Mucosa of descending colon (tissue), 3 donors: ENCODE measurements around the gene WDR1. TPM values are rescaled to one million over a fixed set of nuclear protein-coding genes. Genes with fewer than 3 reads are reported as not detected.
A peak's percentile ranks its signal among the peaks of the same experiment; 100 is the strongest.

Experiments
- ATAC-seq: fragments of 200-7000 bp; cut with Tn5 transposase; one replicate; pipeline ENCODE4 v1.9.1; 2020; ENCODE audit warnings: mild to moderate bottlenecking, moderate library complexity
- DNase-seq, 3 donors: peaks; one replicate each; pipeline ENCODE4 v3.0.0-alpha.2; 2020
- H3K36me3 ChIP-seq: fragments of 200-600 bp; one replicate; pipeline ENCODE4 v1.8.0; 2021; ENCODE audit warnings: low read depth, mild to moderate bottlenecking
- H3K4me1 ChIP-seq: fragments of 200-600 bp; one replicate; pipeline ENCODE4 v1.8.0; 2021; ENCODE audit warnings: low read depth, mild to moderate bottlenecking
- H3K4me3 ChIP-seq: fragments of 200-600 bp; one replicate; pipeline ENCODE4 v1.8.0; 2021; ENCODE audit warnings: mild to moderate bottlenecking
- H3K9me3 ChIP-seq: fragments of 200-600 bp; one replicate; pipeline ENCODE4 v1.8.0; 2021; ENCODE audit warnings: mild to moderate bottlenecking
- intact Hi-C, 2 donors: fragments of 100-400 bp; cut with DNase I in 1 of 2; cut with micrococcal nuclease in 1 of 2; formaldehyde crosslinking; loops; one replicate each; pipeline versions ENCODE4 v1.11.0 to v1.11.1; 2022; cut with DNase I, micrococcal nuclease
- total RNA-seq, 3 donors: library from RNA; stranded (reverse); fragmentation: NEBNext Ultra II Directional in 2 of 3; extraction: Animal tissue kit (Norgen Biotek cat#: 25700) in 2 of 3; gene quantifications; one replicate each; pipeline versions ENCODE4 v1.2.1 to v1.2.4, GENCODE V29; 2021 to 2023
- TF ChIP-seq, protein P1 (sequence below): fragments of 200-600 bp; IDR thresholded peaks from one replicate; pipeline ENCODE4 v1.8.0; 2022; ENCODE audit warnings: antibody characterized with exemption, mild to moderate bottlenecking
- donor health status: DM: no; HTN: no; CAD: no; lungs with moderate emphysema.
- donor health status: DM: no; HTN: no; CAD: no.
- donor health status: DM: no; HTN: yes; CAD: no.

The WDR1 gene
- total RNA-seq, 3 donors from 2014 or later: 366 to 467 (median 380) TPM

DNA sequence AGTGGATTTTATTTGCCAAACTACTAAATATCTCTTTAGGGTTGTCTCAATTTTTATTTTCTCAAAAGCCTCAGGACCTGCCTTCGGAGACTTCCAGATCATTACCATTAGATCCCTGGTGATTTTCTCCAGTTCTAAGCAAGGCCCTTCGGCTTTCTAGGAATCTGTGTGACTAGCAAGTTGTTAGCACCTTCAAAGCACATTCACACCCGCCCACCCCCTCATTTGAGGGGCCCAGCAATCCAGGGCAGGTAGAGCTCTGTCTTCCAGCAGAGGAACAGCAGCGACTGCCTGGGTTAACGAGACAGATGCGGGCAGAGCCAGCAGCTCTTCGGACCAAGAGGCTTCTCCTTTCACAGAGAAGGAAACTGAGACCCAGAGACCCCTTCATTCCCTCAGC is 2.0 kb downstream of the WDR1 start:
- no peaks in the 10 kb centered on the region for H3K36me3 ChIP-seq

DNA sequence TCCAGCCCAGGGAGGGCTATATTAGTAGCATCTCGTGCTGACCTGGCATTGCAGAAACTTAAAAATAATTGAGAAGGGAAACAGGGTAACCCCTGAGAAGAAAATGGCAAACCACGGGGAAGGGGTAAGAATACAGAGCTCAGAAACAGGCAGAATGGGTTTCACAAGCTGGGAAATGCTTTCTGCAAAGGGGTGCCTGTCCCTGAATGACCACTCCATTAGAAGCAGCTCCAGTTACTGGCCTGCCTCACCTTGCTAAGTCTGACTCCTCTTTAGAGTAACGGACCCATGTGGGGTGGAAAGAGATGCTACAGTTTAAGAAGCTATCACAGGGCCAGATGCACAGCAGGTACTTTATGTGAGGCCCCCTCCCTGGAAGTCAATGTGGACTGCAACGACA is 2.5 kb downstream of the WDR1 start:
- Histone ChIP-seq H3K4me1 (peaks cover 47% of the 10 kb centered on the region), H3K36me3 (no peaks in the 10 kb centered on the region), H3K9me3 (no peaks in the 10 kb centered on the region), H3K4me3 (no peak overlapping the region)
- TF ChIP-seq, protein P1, sequence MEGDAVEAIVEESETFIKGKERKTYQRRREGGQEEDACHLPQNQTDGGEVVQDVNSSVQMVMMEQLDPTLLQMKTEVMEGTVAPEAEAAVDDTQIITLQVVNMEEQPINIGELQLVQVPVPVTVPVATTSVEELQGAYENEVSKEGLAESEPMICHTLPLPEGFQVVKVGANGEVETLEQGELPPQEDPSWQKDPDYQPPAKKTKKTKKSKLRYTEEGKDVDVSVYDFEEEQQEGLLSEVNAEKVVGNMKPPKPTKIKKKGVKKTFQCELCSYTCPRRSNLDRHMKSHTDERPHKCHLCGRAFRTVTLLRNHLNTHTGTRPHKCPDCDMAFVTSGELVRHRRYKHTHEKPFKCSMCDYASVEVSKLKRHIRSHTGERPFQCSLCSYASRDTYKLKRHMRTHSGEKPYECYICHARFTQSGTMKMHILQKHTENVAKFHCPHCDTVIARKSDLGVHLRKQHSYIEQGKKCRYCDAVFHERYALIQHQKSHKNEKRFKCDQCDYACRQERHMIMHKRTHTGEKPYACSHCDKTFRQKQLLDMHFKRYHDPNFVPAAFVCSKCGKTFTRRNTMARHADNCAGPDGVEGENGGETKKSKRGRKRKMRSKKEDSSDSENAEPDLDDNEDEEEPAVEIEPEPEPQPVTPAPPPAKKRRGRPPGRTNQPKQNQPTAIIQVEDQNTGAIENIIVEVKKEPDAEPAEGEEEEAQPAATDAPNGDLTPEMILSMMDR: no peak
- DNase-seq (peak in 1 of 3 donors; percentile 2), ATAC-seq (no peak)
- intact Hi-C loops: no loop called here

More for the DNA sequence above, 2.0 kb downstream of the WDR1 start:
- H3K4me3 ChIP-seq: no peak overlapping the region
- ATAC-seq (no peak), DNase-seq (peak in 2 of 3 donors; percentile 5 to 33)
- no peaks in the 10 kb centered on the region for H3K9me3 ChIP-seq
- TF ChIP-seq, protein P1: no peak
- H3K4me1 ChIP-seq: peaks cover 44% of the 10 kb centered on the region
- intact Hi-C loops: no loop called here

GRCh38 chr4:10113362-10114047 is 3.1 kb downstream of the WDR1 start:
- ATAC-seq (no peak), DNase-seq (no peak)
- TF ChIP-seq, protein P1: no peak
- peaks cover 53% of the 10 kb centered on the region for H3K4me1 ChIP-seq
- no peak overlapping the region for H3K4me3 ChIP-seq
- intact Hi-C loops: no loop called here
- H3K36me3 ChIP-seq: no peaks in the 10 kb centered on the region
- no peaks in the 10 kb centered on the region for H3K9me3 ChIP-seq

GRCh38 chr4:10112658-10113284 is 3.8 kb downstream of the WDR1 start:
- H3K4me1 ChIP-seq: peaks cover 61% of the 10 kb centered on the region
- no peaks in the 10 kb centered on the region for H3K9me3 ChIP-seq
- ATAC-seq: no peak
- TF ChIP-seq, protein P1: no peak
- no peak for DNase-seq
- intact Hi-C loops: no loop called here
- H3K36me3 ChIP-seq: no peaks in the 10 kb centered on the region
- no peak overlapping the region for H3K4me3 ChIP-seq

DNA sequence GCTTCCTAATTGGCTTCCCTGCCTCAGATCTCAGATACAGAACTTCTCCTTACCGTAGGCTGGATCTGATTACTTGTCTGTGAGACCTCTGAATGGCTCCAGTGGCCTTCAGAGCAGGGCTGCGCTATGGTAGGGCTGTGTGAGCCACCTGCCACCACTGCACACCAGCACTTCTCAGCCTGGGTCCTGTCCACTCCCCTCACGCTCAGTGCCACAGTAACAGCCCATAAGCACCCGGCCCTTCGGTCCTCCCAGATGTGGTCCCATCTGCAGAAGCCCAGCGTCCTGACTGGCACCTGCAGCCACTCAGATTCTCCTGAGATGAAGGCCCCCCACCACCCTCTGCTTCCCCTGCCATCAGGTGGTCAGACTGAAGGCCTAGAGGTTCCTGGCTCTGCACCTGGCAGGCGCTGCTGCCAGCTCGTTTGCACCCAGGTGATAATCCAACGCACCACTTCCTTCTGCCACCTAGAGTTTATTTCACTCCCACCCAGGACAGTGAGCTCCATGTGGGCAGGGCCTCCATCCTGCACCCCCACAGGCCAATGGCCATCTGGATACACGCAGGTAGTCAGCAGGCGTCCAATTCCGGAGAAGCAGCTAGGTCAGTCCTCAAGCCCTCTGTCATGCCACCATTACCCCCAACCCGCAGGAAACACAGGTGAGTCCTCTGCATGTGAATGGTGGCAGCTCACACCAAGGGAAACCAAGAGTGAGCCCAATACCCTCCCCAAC is 5.4 kb downstream of the WDR1 start:
- intact Hi-C loops: no loop called here
- DNase-seq: peak in 2 of 3 donors; percentile 18 to 43
- no peak for ATAC-seq

More for the DNA sequence above, 5.4 kb downstream of the WDR1 start:
- Histone ChIP-seq H3K4me1 (peaks cover 76% of the 10 kb centered on the region), H3K4me3 (no peak overlapping the region), H3K36me3 (no peaks in the 10 kb centered on the region), H3K9me3 (no peaks in the 10 kb centered on the region)
- TF ChIP-seq, protein P1: no peak
